Measurements from ENCODE around the gene FOXP1.

- no peak for TF ChIP-seq CTCF (IDR thresholded peaks at IDR 0.05)
- TF ChIP-seq POLR2A (IDR thresholded peaks at IDR 0.05): no peak
These were observed 52.5 kb downstream of the FOXP1 start for GRCh38 chr3:71530903-71531530.

All from uterus (tissue), 2 donors.